ENCODE results near the gene ARL3.

DNA sequence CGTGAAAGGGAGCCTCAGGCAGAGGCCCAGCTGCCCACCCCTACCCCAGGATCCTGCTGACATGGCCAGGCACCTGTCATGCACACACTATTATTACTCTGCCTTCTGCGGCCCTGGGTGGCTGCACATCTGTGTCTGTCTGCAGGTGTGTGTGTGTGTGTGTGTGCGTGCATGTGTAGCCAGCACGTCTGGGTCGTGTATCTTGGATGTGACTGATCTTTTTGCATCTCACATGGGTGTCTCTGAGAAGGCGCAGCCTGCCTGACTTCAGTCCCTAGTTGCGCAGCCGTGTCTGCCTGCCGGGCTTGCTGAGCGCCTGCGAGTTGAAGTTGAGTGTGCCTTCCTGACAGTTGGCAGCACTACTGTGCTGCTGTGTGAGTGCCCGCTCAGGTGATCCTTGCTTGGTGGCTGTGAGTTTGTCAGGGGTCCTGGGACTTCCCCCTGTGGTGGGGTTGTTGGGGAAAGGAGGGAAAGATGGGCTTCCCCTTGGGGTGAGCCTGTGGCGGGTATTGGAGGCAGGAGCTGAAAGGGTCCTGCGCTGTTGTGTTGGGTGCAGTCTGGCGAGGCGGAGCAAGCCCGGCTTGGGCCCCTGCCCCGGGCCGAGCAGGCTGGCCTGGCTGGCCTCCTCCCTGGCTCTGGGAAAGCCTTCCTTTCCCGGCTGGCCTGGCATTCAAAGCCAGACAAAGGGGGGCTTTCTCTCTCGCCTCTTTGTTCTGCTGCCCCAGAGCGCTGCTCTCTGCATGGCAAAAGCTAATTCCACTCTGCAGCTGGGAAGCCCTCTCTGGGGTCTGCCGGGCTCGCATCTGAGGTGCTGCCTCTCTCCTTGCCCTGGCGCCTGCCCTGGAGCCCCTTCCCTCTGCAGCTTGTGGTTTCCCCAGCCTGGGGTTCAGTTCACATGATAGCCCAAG, 65.1 kb downstream of the ARL3 start:
- TF ChIP-seq, protein P1, sequence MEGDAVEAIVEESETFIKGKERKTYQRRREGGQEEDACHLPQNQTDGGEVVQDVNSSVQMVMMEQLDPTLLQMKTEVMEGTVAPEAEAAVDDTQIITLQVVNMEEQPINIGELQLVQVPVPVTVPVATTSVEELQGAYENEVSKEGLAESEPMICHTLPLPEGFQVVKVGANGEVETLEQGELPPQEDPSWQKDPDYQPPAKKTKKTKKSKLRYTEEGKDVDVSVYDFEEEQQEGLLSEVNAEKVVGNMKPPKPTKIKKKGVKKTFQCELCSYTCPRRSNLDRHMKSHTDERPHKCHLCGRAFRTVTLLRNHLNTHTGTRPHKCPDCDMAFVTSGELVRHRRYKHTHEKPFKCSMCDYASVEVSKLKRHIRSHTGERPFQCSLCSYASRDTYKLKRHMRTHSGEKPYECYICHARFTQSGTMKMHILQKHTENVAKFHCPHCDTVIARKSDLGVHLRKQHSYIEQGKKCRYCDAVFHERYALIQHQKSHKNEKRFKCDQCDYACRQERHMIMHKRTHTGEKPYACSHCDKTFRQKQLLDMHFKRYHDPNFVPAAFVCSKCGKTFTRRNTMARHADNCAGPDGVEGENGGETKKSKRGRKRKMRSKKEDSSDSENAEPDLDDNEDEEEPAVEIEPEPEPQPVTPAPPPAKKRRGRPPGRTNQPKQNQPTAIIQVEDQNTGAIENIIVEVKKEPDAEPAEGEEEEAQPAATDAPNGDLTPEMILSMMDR (IDR thresholded peaks at IDR 0.05; ENCODE audit: low read depth, low read length, poor library complexity, severe bottlenecking) = no peak
- no peak for TF ChIP-seq EZH2phosphoT487 (IDR thresholded peaks at IDR 0.05; ENCODE audit: borderline replicate concordance, low read length)
